GM18873 (cell line): ENCODE data around the gene TIE1.

Experiments
- ATAC-seq: cut with Tn5 transposase; IDR thresholded peaks from one replicate; pipeline ENCODE4 v1.9.1; 2021; ENCODE audit warnings: mild to moderate bottlenecking, moderate library complexity, moderate number of reproducible peaks; ENCODE audit not compliant: unreplicated experiment, low FRiP score

The TIE1 gene

GRCh38 chr1:43309405-43310025 is 8.7 kb downstream of the TIE1 start:
- no peak for ATAC-seq

- ATAC-seq, result no peak
These were observed 10.7 kb downstream of the TIE1 start for GRCh38 chr1:43311521-43311920.

GRCh38 chr1:43312212-43312623 is 11.4 kb downstream of the TIE1 start:
- ATAC-seq, result no peak

GRCh38 chr1:43312663-43313515 is 12.1 kb downstream of the TIE1 start:
- ATAC-seq, result no peak

GRCh38 chr1:43313771-43314170 is 13.0 kb downstream of the TIE1 start:
- ATAC-seq, result no peak

- ATAC-seq, result no peak
These were observed 13.5 kb downstream of the TIE1 start for GRCh38 chr1:43314233-43314632.

- no peak for ATAC-seq
These were observed 14.7 kb downstream of the TIE1 start for GRCh38 chr1:43315481-43315880.

- no peak for ATAC-seq
These were observed 15.4 kb downstream of the TIE1 start for GRCh38 chr1:43315963-43316737.

- no peak for ATAC-seq
These were observed 16.1 kb downstream of the TIE1 start for GRCh38 chr1:43316738-43317520.

GRCh38 chr1:43317817-43318471 is 17.2 kb downstream of the TIE1 start:
- ATAC-seq, result no peak

GRCh38 chr1:43318831-43319230 is 18.0 kb downstream of the TIE1 start:
- ATAC-seq, result no peak

- no peak for ATAC-seq
These were observed 18.5 kb downstream of the TIE1 start for GRCh38 chr1:43319288-43319687.

- ATAC-seq, result no peak
These were observed 19.0 kb downstream of the TIE1 start for GRCh38 chr1:43319766-43320165.

- ATAC-seq, result no peak
These were observed 20.6 kb downstream of the TIE1 start for GRCh38 chr1:43321331-43321891.

GRCh38 chr1:43322506-43322905 is 21.7 kb downstream of the TIE1 start:
- no peak for ATAC-seq

- ATAC-seq, result no peak
These were observed 24.0 kb downstream of the TIE1 start for GRCh38 chr1:43324810-43325209.

GRCh38 chr1:43325381-43325780 is 24.6 kb downstream of the TIE1 start:
- ATAC-seq, result no peak

- ATAC-seq, result no peak
These were observed 26.9 kb downstream of the TIE1 start for GRCh38 chr1:43327549-43328292.
